HG02623 (cell line): ENCODE results near the gene FAM24B.

Experiments
- ATAC-seq: cut with Tn5 transposase; IDR thresholded peaks from one replicate; pipeline ENCODE4 v1.9.1; 2021; ENCODE audit warnings: moderate library complexity; ENCODE audit not compliant: unreplicated experiment

Gene FAM24B

GRCh38 chr10:122828716-122829255 is 50.6 kb downstream of the FAM24B start:
- no peak for ATAC-seq

- no peak for ATAC-seq
Measured at GRCh38 chr10:122827302-122827701, 52.1 kb downstream of the FAM24B start.

- no peak for ATAC-seq
Measured at GRCh38 chr10:122822973-122823690, 56.2 kb downstream of the FAM24B start.

GRCh38 chr10:122821808-122822207 is 57.6 kb downstream of the FAM24B start:
- no peak for ATAC-seq

- no peak for ATAC-seq
Measured at GRCh38 chr10:122815458-122815857, 63.9 kb downstream of the FAM24B start.

GRCh38 chr10:122814493-122814892 is 64.9 kb downstream of the FAM24B start:
- no peak for ATAC-seq

- ATAC-seq, result no peak
Measured at GRCh38 chr10:122812751-122813150, 66.6 kb downstream of the FAM24B start.

GRCh38 chr10:122802282-122802681 is 77.1 kb downstream of the FAM24B start:
- no peak for ATAC-seq
